Measurements from ENCODE around the gene ZNF311. TPM values are rescaled to one million over a fixed set of nuclear protein-coding genes. Genes with fewer than 3 reads are reported as not detected.

Gene ZNF311
- total RNA-seq, 1 experiment from 2014 or later: 0.57 TPM

DNA sequence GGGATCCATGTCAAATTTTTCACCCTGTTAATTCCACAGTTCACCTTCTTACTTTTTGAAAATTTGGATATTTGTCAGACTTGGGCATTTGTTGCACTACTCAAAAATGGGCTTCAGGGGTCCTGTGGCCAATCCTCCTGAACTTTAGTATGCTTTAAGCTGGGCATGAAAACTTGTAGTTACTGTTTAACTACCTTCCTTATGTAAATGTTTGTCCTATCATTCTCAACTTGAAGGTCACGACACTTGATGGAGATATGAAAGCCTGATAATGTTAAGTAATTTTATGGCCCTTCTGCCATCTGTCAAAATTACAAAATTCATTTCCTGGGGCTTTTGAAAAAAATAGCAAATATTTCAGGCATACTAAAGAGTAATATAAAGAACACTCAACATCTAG lies 4.2 kb upstream of the ZNF311 start:
- H3K4me1 ChIP-seq (ENCODE audit: insufficient read depth, low read length): no peaks in the 10 kb centered on the region
- Mint-ChIP-seq H3K4me1 (peaks cover 2 to 5% of the 10 kb centered on the region in 2 experiments), H3K4me3 (no peak overlapping the region), H3K27me3 (ENCODE audit: low read depth) (peaks cover 81% of the 10 kb centered on the region), H3K36me3 (ENCODE audit: insufficient read depth in 1 of 3, low read depth in 3 of 3) (no peaks in the 10 kb centered on the region), H3K27ac (no peak overlapping the region), H3K9me3 (no peaks in the 10 kb centered on the region; a peak in 1 of 5 replicates)
- no peak overlapping the region for H3T11ph ChIP-seq (ENCODE audit: low read length)
- H2BK20ac ChIP-seq (ENCODE audit: low read depth, low read length, poor library complexity, severe bottlenecking): no peak overlapping the region
- no peak overlapping the region for H4K5ac ChIP-seq (ENCODE audit: insufficient read length, low read depth, low read length)
- H2AFZ ChIP-seq (ENCODE audit: low read length): no peak overlapping the region
- no peak for DNase-seq
- H3K79me2 ChIP-seq (ENCODE audit: insufficient read depth, low read length): no peaks in the 10 kb centered on the region
- no CpG with 5 or more reads among the region's 1 CpG for WGBS (ENCODE audit: extremely low coverage, insufficient read length, low lambda C conversion rate)
- H3K4me2 ChIP-seq (ENCODE audit: insufficient read depth, insufficient read length, low read length): no peak overlapping the region
- H3K27me3 ChIP-seq (ENCODE audit: insufficient read depth, low read length): no peaks in the 10 kb centered on the region; the same call in 1 of the 2 replicates
- H4K91ac ChIP-seq (ENCODE audit: insufficient read length, low read depth, low read length): no peak overlapping the region
- H3K23me2 ChIP-seq (ENCODE audit: insufficient read length, low read depth, low read length, poor library complexity, severe bottlenecking): peaks cover 5% of the 10 kb centered on the region
- no peaks in the 10 kb centered on the region for H3K9me3 ChIP-seq (ENCODE audit: control insufficient read depth, low read depth, low read length)
- H3K4ac ChIP-seq (ENCODE audit: low read depth, low read length): no peak overlapping the region
- H2BK5ac ChIP-seq (ENCODE audit: insufficient read length, low read length): no peak overlapping the region
- no peak overlapping the region for H3K9ac ChIP-seq (ENCODE audit: extremely low read depth, insufficient read length, low read length)
- H3K14ac ChIP-seq (ENCODE audit: insufficient read depth, low read length): no peak overlapping the region
- TF ChIP-seq, protein P1, sequence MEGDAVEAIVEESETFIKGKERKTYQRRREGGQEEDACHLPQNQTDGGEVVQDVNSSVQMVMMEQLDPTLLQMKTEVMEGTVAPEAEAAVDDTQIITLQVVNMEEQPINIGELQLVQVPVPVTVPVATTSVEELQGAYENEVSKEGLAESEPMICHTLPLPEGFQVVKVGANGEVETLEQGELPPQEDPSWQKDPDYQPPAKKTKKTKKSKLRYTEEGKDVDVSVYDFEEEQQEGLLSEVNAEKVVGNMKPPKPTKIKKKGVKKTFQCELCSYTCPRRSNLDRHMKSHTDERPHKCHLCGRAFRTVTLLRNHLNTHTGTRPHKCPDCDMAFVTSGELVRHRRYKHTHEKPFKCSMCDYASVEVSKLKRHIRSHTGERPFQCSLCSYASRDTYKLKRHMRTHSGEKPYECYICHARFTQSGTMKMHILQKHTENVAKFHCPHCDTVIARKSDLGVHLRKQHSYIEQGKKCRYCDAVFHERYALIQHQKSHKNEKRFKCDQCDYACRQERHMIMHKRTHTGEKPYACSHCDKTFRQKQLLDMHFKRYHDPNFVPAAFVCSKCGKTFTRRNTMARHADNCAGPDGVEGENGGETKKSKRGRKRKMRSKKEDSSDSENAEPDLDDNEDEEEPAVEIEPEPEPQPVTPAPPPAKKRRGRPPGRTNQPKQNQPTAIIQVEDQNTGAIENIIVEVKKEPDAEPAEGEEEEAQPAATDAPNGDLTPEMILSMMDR (conservative IDR thresholded peaks at IDR 0.05): no peak
- no peak overlapping the region for H3K56ac ChIP-seq (ENCODE audit: insufficient read length, low read depth, low read length)
- no peak overlapping the region for H3K18ac ChIP-seq (ENCODE audit: insufficient read length, low read depth, low read length)
- no peaks in the 10 kb centered on the region for H3K79me1 ChIP-seq (ENCODE audit: insufficient read depth, low read depth, low read length, poor library complexity, severe bottlenecking)
- no peak overlapping the region for H2BK15ac ChIP-seq (ENCODE audit: low read depth, low read length)
- no peak overlapping the region for H3K23ac ChIP-seq (ENCODE audit: insufficient read length, low read depth, low read length)
- H4K8ac ChIP-seq (replicated peaks; ENCODE audit: insufficient read length, low read depth, low read length): no peak overlapping the region
- no peak overlapping the region for H2BK120ac ChIP-seq (ENCODE audit: low read depth, low read length, poor library complexity, severe bottlenecking)
- no peak overlapping the region for H2AK5ac ChIP-seq (ENCODE audit: insufficient read length, low read length)
- H3K27ac ChIP-seq (ENCODE audit: insufficient read length, low read depth, low read length): no peak overlapping the region
- no peaks in the 10 kb centered on the region for H4K20me1 ChIP-seq (ENCODE audit: control insufficient read depth, insufficient read depth, insufficient read length)
- no peak overlapping the region for H2BK12ac ChIP-seq (ENCODE audit: insufficient read length, low read depth, low read length)

Data from H9 (cell line).